NCI-H187 (cell line): ENCODE measurements around the gene ETAA1.

Experiments used
- DNase-seq, 2 experiments: peaks; one replicate each; lab custom pipeline; 2025; lab: John Stamatoyannopoulos, UW

Gene ETAA1

DNA sequence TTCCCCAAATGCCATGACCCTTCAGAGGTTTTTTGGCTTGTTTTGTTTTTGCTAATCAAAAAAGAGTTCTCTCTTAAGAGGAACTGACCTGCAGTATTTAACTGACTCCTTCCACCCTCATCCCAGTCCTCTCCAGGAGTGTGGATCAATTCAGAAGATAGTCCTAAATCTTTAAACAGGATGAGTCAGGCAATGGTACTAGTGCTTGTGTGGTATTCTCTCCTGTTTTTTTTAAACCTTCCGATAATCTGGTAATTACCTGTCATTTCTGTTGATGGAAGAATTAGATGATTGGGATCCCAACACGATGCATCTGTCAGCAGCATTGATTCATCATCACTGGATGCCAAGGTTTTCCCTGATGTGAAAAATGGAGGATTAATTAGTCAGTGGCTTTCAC is 41.2 kb downstream of the ETAA1 start:
- no peak for DNase-seq

DNA sequence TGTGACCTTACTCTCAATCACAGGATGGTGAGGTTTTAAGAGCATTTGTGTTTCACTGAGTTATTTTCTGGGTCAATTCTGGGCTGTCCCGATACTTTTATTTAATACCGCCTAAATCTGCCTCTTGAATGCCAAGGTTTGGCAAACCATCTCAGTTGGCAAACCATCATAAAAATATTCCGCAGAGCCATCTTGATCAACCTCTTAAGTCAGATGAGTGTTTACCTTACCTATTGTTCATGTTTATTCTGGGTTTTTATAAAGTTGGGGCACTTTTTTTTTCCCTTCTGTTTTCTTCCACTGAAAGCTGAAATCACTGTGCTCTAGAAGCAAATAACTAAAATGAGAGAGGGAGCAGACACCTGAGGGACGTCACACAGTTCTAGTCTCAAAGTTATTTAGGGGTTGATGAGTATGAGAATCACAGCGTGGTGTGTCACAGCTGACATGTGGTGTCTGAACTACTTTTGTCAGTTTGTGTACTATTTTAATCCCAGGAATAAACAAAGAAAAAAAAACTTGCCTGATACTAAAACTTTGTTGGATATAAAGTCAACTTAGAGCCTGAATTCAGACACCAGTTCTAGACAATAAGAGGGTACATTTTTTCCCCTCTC is 48.6 kb downstream of the ETAA1 start:
- no peak for DNase-seq

DNA sequence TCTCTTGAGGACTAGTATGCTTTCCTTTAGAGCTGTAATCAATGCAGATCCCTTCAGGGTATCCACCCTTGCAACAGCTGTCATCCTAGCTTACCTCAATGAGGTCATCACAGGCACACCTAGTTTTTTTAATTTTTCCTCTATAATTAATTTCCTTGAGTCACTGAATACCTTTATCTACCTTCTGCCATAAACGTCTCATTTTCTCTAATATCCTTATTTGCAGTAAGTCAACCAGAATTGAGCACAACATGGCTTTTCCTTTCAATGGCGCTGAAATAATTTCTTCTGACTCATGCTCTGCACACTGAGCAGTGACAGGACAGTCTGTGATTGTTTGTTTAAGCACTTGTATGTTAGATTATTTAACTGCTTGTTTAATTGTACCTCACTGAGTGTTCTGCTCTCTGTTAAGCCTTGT is 49.4 kb downstream of the ETAA1 start:
- no peak for DNase-seq

DNA sequence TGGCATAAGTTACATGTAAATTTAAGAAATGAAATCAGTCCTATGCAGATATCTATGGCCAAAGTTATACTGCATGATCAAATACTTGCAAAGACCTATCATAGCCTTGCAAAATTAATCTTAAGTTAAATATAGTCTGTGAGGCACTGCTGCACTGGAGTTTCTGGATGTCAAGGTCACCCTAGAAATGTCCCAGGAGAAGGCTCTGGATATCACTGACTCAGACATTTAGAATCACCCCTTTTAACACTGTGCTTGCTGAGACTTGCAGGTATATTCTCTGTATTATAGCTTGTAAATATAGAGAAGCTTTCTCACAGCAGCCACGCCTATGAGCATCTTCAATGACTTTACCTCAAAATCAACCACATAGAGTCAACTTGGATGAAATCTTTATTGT is 51.5 kb downstream of the ETAA1 start:
- DNase-seq: no peak

DNA sequence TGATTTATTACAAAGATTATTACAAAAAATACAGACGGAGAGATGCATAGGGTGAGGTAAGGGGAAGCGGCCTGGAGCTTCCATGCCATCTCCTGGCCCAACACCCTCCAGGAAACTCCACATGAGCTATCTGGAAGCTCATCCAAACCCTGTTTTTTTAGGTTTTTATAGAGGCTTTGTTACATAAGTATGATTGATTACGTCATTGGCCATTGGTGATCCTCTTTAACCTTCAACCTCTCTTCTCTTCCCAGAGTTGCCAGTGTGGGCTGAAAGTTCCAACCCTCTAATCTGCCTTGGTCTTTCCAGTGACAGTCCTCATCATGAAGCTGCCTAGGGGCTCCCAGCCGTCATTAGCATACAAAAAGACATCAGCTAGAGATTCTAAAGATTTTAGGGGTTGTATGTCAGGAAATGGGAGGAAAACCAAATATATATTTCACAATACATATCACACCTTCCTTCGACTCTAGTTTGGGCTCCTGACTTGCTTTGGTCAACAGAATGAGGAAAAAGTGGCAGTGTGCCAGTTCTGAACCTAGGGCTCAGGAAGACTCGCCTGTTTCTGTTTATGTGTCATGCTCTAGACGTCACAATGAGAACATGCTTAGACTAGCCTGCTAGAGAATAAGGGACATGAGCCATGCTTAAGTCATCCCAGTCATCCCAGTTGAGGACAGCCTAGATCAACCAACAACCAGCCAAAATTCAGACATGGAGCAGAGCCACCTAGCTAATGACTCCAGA is 54.1 kb downstream of the ETAA1 start:
- DNase-seq: no peak

DNA sequence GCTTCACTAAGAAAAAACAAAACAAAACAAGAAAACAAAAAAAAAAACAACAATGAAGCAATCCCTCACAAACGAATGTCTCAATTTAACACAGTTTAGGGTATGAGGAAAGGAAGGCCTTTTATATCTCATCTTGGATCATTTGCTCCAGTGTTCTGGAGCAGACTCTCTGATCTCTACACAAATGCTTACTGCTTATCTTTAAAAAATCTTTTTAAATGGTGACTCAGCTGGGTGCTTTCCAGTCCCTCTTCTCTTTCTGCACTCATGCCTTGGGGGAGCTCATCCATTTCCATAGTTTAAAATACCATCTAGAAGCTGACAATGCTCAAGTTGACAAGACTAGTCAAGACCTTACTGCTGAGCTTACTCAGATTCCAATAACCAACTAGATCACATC is 56.2 kb downstream of the ETAA1 start:
- DNase-seq: no peak

DNA sequence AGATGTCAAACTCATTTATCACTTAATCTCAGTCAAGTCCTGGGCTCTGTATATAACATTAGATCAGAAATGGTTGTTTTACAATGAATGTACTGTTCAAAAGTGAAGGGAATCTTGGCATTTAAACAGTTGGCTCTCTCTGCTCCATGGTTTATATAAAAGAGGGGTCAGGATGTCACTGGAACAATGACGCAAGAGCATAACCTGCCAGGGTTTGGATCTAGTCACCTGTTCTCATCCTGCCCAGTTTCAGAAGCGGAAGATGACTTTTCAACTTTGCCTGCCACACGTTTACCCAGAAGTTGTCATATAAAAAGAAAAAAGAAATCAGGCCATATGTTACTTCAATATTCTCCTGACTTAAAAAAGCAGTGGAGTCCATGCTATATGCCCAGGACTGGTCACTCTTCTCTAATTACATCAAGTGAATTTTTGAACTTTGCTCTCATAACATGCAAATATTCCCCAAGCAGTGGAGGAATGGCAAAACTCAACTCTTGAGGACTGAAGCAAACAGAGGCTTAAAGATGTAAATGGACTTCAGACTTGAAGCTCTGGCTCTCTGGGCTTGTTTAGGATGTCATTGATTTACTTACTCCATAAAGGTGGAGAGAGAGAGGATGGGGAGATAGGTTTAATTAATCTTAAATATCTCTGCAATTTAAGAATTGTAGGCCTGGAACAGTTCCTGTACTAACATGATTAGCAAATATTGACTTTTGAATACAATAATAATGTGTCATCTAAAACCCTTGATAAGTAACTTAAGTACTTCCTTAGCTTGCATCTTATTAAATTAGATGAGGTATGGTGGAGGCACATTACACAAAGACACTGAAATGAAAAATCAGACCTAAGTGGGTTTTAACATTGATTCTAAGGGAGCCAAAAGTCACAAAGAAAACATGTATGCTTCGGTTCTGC is 58.3 kb downstream of the ETAA1 start:
- DNase-seq: no peak

DNA sequence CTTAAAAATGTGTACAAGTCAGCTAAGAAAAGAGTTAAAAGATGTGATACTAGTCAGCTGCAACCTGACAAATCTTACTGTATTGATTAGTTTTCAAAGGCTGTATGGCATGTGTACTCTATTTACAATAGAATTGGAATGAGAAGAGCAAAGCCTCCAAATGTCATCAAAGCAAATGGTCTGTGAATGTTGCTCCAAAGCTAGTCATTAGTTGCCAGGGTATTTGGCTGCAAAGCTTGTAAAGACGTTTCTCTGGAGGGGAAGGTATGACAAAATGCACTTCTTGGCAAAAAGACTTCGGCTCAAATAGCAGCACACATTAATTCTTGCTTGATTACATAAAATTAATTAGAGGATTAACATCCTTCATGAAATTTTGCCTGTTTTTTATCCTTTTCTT is 59.3 kb downstream of the ETAA1 start:
- DNase-seq: no peak

DNA sequence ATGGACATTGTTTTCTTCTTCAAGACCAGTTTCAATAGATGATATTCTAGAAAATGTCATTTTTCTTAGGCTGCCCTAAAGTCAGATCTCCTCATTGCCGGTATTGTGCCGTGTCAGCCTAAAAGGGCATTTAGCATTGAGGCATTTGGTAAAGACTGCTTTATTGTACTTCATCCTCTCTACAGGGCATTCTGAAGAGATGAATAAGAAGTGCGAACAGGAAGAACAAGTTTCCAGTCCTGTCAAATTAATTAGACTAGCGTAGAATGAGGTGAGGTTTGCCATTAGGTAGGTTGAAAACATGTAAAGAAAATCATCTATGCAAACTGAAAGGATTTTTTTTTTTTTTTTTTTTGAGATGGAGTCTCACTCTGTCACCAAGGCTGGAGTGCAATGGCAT is 60.6 kb downstream of the ETAA1 start:
- DNase-seq: no peak

DNA sequence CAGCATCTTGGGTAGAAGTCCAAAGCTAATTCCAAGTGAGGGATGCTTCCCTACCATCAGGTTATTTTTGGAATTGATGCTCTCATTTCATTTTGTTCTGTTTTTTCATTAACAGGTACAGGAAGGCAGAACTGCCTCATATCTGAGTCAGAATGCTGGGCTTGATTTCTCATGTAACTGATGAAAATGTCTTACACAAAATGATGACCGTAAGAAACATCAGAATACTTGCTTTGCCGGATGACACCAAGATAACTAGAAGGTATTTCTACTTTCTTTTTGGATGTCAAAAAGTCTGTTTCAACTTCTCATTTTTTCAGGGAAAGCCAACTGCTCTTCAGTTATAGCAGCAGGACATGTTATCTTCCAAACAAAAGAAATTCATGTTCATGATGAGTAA is 62.6 kb downstream of the ETAA1 start:
- no peak for DNase-seq
